ENCODE measurements around the gene DCTN3.

DCTN3 gene

GRCh38 chr9:34620061-34620994 is at the start of gene DCTN3:
TSS of gene DCTN3 (minus strand) at chr9:34620495. CDS start at chr9:34620464, 31 bp downstream.
- DNase-seq (ENCODE audit: low read depth), result peak; percentile 84

GRCh38 chr9:34665381-34666250 is 45.3 kb upstream of the DCTN3 start:
- peak; percentile 75 for DNase-seq (ENCODE audit: low read depth)

DNA sequence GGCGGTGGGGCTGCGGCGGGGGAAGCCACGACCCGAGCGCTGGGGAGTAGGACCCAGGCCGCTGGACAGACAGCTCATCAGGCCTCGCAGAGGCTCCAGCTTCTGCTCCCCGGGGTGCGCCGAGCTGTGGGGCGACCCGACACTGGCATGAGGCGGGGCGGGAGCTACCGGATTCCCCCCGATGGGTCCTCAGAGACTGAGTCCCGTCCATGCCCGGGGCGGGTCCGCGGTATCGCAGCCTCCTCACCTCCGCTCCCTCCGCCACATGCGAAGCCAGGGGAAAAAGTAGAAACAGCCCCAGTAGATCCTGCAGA is 44.7 kb upstream of the DCTN3 start:
- no peak for DNase-seq (ENCODE audit: low read depth)

DNA sequence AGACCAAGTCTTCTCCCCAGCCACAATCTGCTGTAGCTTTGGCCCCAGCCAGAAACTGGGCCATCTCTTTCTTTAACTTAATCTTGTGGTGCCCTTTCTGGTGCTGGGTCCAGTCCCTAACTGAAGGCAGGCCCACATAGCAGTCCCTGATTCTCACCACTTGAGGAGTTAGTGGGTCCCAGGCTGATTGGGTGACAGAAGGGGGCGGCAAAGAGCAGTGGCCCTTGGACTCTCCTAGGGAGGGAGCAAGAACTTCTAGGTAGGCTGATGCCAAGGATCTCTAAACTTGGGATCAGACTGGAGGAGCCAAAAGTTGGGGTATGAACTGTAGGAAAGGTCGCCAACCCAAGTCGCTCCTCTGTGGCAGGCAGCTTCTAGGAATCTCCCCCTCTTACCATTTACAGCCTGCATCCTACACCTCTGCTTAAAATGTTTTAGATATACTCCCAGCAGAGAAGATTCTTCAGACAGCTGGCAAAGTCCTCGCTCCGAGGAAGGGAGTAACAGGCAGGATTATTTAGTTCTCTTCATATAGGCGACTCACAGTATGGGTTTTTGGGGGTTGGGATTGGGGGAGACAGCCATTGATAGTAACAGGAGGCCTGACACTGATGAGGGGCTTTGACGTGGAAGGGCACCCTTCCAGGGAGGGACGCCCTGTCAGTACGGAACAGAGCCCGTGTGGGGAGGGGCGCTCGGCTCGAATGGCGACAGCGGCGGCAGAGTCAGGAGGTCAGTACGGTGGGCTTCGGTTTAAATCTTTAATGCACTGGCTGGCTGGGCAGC is 44.2 kb upstream of the DCTN3 start:
- DNase-seq (ENCODE audit: low read depth), result peak; percentile 77

GRCh38 chr9:34663303-34663605 is 43.0 kb upstream of the DCTN3 start:
- no peak for DNase-seq (ENCODE audit: low read depth)

GRCh38 chr9:34662526-34663302 is 42.4 kb upstream of the DCTN3 start, which contains the start of gene CCL27:
TSS of gene CCL27 (minus strand) at chr9:34662657. CDS start at chr9:34662633, 24 bp downstream.
- DNase-seq (ENCODE audit: low read depth), result no peak

DNA sequence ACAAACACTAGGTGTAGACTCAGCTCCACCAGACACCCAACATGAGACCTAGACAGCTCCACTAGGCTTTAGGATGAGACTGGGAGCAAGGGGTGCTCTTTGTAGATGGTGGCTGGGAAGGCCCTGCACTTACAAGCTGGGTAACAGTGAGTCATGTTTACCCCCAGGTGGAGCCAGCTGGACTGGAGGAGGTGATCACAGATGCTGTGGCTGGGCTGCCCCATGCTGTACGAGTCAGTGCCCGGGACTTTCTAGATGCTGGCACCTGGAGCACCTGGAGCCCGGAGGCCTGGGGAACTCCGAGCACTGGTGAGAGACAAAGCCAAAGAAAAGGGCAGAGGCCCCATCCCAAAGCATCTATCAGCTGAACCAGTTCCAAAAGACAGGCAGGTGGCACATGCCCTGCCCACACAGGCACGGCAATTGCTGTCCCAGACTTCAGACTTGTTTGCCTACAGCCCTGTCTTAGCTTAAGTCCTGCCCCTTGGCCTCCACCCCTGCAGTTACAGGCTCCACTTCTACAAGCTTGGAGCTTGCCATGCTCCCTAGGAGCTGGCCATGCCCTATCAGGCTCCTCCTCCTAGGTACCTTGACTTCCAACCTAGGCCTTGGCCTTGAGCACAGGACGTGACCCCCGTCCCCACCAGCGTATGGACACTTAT is 39.4 kb upstream of the DCTN3 start:
- DNase-seq (ENCODE audit: low read depth), result no peak

- no peak for DNase-seq (ENCODE audit: low read depth)
Observed at GRCh38 chr9:34658461-34658860, 38.2 kb upstream of the DCTN3 start.

DNA sequence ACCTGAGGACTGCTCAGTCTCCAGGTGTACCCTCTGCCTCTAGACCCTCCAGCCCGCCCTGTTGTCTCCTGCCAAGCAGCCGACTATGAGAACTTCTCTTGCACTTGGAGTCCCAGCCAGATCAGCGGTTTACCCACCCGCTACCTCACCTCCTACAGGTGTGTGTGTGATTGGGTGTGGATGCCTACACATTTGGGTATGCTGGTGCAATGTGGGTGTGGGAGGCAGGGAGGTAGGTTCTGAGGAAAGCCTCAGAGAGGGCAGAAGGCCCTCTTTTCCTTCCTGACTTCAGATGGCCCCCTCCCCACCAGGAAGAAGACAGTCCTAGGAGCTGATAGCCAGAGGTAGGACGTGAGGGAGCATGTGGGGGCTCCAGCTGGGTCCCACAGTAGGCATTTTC is 36.7 kb upstream of the DCTN3 start:
- no peak for DNase-seq (ENCODE audit: low read depth)

- no peak for DNase-seq (ENCODE audit: low read depth)
Observed at GRCh38 chr9:34655394-34655793, 35.1 kb upstream of the DCTN3 start.

DNA sequence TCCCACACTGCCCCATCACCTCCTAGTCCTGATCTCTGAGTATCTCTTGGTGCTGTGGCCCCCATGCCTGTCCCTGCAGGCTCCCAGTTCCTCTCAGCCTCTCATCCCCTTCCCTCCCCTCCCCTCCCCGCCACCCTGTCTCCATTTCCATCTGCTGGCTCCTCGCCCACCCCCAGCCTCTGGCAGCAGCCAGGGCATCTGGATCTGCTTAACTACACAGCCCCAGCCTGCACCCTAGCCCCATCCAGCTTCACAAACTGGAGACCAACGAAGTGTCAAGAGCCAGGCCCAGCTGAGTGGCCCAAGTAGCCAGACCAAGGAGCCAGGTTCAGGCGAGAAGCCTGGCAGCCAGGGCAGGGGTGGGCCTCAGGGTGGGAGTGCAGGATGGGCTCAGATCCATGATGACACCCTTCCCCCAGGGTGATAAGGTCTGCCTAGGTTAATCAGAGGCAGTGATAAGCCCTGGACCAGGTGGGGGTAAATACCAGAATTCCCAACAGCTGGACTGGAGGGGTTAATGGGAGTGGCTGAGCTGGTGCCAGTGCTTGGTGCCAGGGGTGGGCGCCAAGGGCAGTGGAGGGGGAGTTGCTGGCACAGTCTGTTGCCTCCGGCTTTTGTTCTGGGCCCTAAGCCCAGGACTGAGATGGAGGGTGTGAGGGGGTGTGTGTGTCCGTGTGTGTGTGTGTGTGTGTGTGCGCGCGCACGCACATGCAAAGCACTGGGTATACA is 34.2 kb upstream of the DCTN3 start:
- no peak for DNase-seq (ENCODE audit: low read depth)

DNA sequence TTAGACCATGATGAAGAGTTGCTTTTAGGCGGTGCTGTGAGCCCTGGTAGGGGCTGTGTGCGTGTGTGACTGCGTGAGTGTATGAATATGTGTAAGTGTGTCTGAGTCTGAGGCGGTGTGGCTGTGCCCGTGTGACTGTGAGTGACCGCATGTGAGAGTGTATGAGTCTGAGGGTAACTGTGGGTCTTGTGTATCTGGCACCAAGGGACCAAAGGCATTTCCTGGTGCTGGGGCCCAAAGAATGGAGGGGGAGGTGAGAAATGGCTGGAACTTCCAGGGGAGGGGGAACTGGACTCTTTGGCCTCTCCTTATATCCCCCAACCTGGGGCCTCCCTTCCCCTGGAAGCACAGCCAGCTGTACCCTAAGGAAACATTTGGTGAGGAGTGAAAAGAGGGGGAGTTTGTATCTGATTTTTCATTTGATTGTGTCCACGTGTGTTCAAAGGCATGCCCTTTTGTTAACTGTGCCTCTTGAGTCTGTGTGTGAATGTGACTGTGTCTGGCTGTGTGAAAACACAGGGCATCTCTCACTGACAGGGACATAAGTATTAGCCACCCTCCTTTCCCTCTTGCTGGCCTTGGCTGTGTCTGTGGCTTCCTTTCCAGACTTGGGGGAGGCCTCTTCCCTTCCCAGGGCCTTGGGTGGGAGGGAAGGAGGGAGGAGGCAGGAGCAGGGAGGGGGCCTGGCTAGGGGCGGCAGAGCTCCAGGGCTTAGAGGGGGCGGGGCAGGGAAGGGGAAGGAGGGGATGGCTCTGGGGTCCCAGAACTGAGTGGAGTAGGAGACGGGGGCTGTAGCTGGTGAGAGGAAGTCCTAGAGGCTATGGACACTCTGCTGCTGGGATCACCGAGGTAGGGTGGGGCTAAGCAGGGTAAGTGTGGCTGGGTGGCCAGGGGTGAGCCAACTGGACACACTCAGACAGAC is 33.1 kb upstream of the DCTN3 start:
- DNase-seq (ENCODE audit: low read depth), result no peak

GRCh38 chr9:34652602-34653000 is 32.3 kb upstream of the DCTN3 start:
- DNase-seq (ENCODE audit: low read depth), result no peak

- DNase-seq (ENCODE audit: low read depth), result peak; percentile 64
Observed at GRCh38 chr9:34651876-34652601, 31.7 kb upstream of the DCTN3 start, which contains the start of gene IL11RA. TSS of gene IL11RA (plus strand) at chr9:34652185. CDS start at chr9:34655218, 3,033 bp downstream.

DNA sequence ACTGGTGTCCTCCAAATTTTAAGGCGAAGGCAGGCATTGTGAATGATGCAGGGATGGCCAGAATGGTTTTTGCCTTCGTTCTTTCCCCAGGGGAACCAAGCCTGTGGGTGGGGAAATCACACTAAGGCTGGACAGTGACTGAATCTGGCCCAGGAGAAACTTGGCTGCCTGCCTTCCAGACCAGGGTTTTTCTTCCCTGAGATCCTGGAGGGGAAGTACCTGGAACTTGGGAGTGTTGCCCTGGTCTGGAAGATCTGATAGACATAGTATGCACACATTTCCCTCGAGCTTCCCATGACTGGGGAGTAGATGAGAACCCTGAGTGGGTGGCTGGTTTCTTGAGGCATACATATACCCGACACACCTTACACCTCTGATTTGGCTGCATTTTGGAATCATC is 31.0 kb upstream of the DCTN3 start:
- no peak for DNase-seq (ENCODE audit: low read depth)

- no peak for DNase-seq (ENCODE audit: low read depth)
Observed at GRCh38 chr9:34650816-34651215, 30.5 kb upstream of the DCTN3 start.

GRCh38 chr9:34648673-34649072 is 28.4 kb upstream of the DCTN3 start:
- DNase-seq (ENCODE audit: low read depth), result no peak

DNA sequence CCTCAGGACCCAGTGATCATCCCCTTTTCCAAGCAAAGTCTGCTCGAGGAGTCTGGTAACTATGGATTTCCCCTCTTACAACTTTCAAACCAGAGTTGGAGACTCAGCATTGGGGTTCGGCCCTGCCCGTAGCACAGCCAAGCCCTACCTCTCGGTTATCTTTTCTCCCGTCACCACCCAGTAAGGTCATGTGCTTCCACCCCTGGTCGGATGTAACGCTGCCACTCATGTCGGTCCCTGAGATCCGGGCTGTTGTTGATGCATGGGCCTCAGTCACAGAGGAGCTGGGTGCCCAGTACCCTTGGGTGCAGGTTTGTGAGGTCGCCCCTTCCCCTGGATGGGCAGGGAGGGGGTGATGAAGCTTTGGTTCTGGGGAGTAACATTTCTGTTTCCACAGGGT is 27.4 kb upstream of the DCTN3 start:
- DNase-seq (ENCODE audit: low read depth), result no peak

DNA sequence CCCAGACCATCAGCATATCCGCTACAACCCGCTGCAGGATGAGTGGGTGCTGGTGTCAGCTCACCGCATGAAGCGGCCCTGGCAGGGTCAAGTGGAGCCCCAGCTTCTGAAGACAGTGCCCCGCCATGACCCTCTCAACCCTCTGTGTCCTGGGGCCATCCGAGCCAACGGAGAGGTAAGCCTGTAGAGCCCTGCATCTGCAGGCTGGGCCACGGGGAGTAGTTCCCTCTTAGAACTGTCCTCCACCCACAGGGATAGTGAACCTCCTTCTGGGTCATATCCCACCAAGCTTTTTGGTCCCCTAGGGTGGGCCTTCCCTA is 26.7 kb upstream of the DCTN3 start:
- DNase-seq (ENCODE audit: low read depth), result no peak

Measured in activated T-cell treated with anti-CD3 and anti-CD28 coated beads for 48 hours (primary cell).